HUES64 (cell line): Measurements from ENCODE around the gene SCN5A.

ENCODE experiments used
- H3K27ac ChIP-seq: 2 replicates; pipeline ENCODE4 v1.7.0; 2013; ENCODE audit warnings: low read depth, low read length, inconsistent platforms
- H3K27me3 ChIP-seq: 2 replicates; pipeline ENCODE4 v1.6.1; 2013; ENCODE audit warnings: mild to moderate bottlenecking, low read length; ENCODE audit not compliant: insufficient read depth
- H3K36me3 ChIP-seq: 2 replicates; pipeline ENCODE4 v1.6.1; 2013; ENCODE audit warnings: mild to moderate bottlenecking, low read length; ENCODE audit not compliant: insufficient read depth
- H3K4me1 ChIP-seq: 2 replicates; pipeline ENCODE4 v1.6.1; 2013; ENCODE audit warnings: mild to moderate bottlenecking, low read length, moderate library complexity; ENCODE audit not compliant: insufficient read depth
- H3K4me3 ChIP-seq: 2 replicates; pipeline ENCODE4 v1.5.1; 2013; ENCODE audit warnings: mild to moderate bottlenecking, low read length, moderate library complexity
- H3K9ac ChIP-seq: 2 replicates; pipeline ENCODE4 v1.6.1; 2013; ENCODE audit warnings: mild to moderate bottlenecking, low read depth, low read length
- H3K9me3 ChIP-seq: 2 replicates; pipeline ENCODE4 v1.6.1; 2013; ENCODE audit warnings: low read depth, low read length; ENCODE audit not compliant: insufficient read depth
- WGBS: fragments of 150-250, 120-280 bp; methylation state at CpG from one replicate; pipeline ENCODE4 v1.1.7; 2013; ENCODE audit warnings: missing lambda C conversion rate; 5-methylcytosine and 5-hydroxymethylcytosine counted together

Gene SCN5A

GRCh38 chr3:38528457-38528856, 121.0 kb downstream of the SCN5A start:
- peaks cover 21% of the 10 kb centered on the region for H3K36me3 ChIP-seq
- no peak overlapping the region for H3K4me3 ChIP-seq
- H3K9me3 ChIP-seq: no peaks in the 10 kb centered on the region
- WGBS: 85% methylated on average over 1 of the region's 1 CpG
- peaks cover 6% of the 10 kb centered on the region; the same call in 1 of the 2 replicates for H3K4me1 ChIP-seq
- no peak overlapping the region for H3K9ac ChIP-seq
- H3K27me3 ChIP-seq: no peaks in the 10 kb centered on the region
- no peak overlapping the region for H3K27ac ChIP-seq

GRCh38 chr3:38526792-38527191, 122.7 kb downstream of the SCN5A start:
- Histone ChIP-seq H3K27me3 (no peaks in the 10 kb centered on the region), H3K9me3 (no peaks in the 10 kb centered on the region), H3K4me1 (peaks cover under 1% of the 10 kb centered on the region; the same call in 1 of the 2 replicates), H3K9ac (no peak overlapping the region), H3K36me3 (peaks cover 26% of the 10 kb centered on the region), H3K4me3 (no peak overlapping the region), H3K27ac (no peak overlapping the region)
- 96% methylated on average over 14 of the region's 14 CpGs for WGBS

GRCh38 chr3:38524141-38524739, 125.2 kb downstream of the SCN5A start:
- H3K36me3 ChIP-seq: peaks cover 26% of the 10 kb centered on the region
- no peak overlapping the region for H3K9ac ChIP-seq
- no peaks in the 10 kb centered on the region for H3K27me3 ChIP-seq
- peaks cover 21% of the 10 kb centered on the region; the same call in 1 of the 2 replicates for H3K4me1 ChIP-seq
- no peak overlapping the region for H3K4me3 ChIP-seq
- no peaks in the 10 kb centered on the region for H3K9me3 ChIP-seq
- 97% methylated on average over 5 of the region's 5 CpGs for WGBS
- H3K27ac ChIP-seq: no peak overlapping the region

- Histone ChIP-seq H3K9ac (no peak overlapping the region), H3K4me1 (peaks cover 26% of the 10 kb centered on the region; the same call in 1 of the 2 replicates), H3K27me3 (no peaks in the 10 kb centered on the region), H3K36me3 (peaks cover 31% of the 10 kb centered on the region), H3K9me3 (no peaks in the 10 kb centered on the region), H3K27ac (no peak overlapping the region), H3K4me3 (no peak overlapping the region)
- WGBS: 92% methylated on average over 6 of the region's 6 CpGs
These were observed 127.5 kb downstream of the SCN5A start for GRCh38 chr3:38522002-38522401.

GRCh38 chr3:38521391-38521987, 128.0 kb downstream of the SCN5A start:
- whole genome bisulfite sequencing: 17% methylated on average over 5 of the region's 5 CpGs
- no peak overlapping the region for H3K9ac ChIP-seq
- no peaks in the 10 kb centered on the region for H3K27me3 ChIP-seq
- H3K9me3 ChIP-seq: no peaks in the 10 kb centered on the region
- peaks cover 31% of the 10 kb centered on the region for H3K36me3 ChIP-seq
- no peak overlapping the region for H3K27ac ChIP-seq
- H3K4me1 ChIP-seq: peaks cover 26% of the 10 kb centered on the region; the same call in 1 of the 2 replicates
- no peak overlapping the region for H3K4me3 ChIP-seq

- no peak overlapping the region for H3K9ac ChIP-seq
- H3K27me3 ChIP-seq: no peaks in the 10 kb centered on the region
- peaks cover 19% of the 10 kb centered on the region for H3K36me3 ChIP-seq
- H3K9me3 ChIP-seq: no peaks in the 10 kb centered on the region
- no peak overlapping the region for H3K27ac ChIP-seq
- WGBS: 43% methylated on average over 4 of the region's 5 CpGs
- H3K4me1 ChIP-seq: peaks cover 26% of the 10 kb centered on the region; the same call in 1 of the 2 replicates
- H3K4me3 ChIP-seq: no peak overlapping the region
These were observed 129.8 kb downstream of the SCN5A start for GRCh38 chr3:38519651-38520050.

- Histone ChIP-seq H3K27me3 (no peaks in the 10 kb centered on the region), H3K4me1 (peaks cover 26% of the 10 kb centered on the region; the same call in 1 of the 2 replicates), H3K9ac (no peak overlapping the region), H3K9me3 (no peaks in the 10 kb centered on the region), H3K27ac (no peak overlapping the region), H3K4me3 (no peak overlapping the region), H3K36me3 (peaks cover 17% of the 10 kb centered on the region)
- 88% methylated on average over 1 of the region's 1 CpG for WGBS
These were observed 130.5 kb downstream of the SCN5A start for GRCh38 chr3:38519000-38519399.

- no peak overlapping the region for H3K4me3 ChIP-seq
- no peak overlapping the region for H3K27ac ChIP-seq
- no peaks in the 10 kb centered on the region for H3K27me3 ChIP-seq
- peaks cover 26% of the 10 kb centered on the region for H3K36me3 ChIP-seq
- 50% methylated on average over 1 of the region's 1 CpG for WGBS
- no peak overlapping the region for H3K9ac ChIP-seq
- no peaks in the 10 kb centered on the region for H3K9me3 ChIP-seq
- peaks cover 26% of the 10 kb centered on the region; the same call in 1 of the 2 replicates for H3K4me1 ChIP-seq
These were observed 132.8 kb downstream of the SCN5A start for GRCh38 chr3:38516669-38517068.

GRCh38 chr3:38515367-38515766, 134.1 kb downstream of the SCN5A start:
- H3K27me3 ChIP-seq: no peaks in the 10 kb centered on the region
- H3K4me3 ChIP-seq: no peak overlapping the region
- H3K9me3 ChIP-seq: no peaks in the 10 kb centered on the region
- H3K27ac ChIP-seq: no peak overlapping the region
- H3K9ac ChIP-seq: no peak overlapping the region
- H3K36me3 ChIP-seq: peaks cover 36% of the 10 kb centered on the region
- H3K4me1 ChIP-seq: peaks cover 17% of the 10 kb centered on the region; the same call in 1 of the 2 replicates
- 97% methylated on average over 7 of the region's 7 CpGs for WGBS

GRCh38 chr3:38511546-38511945, 137.9 kb downstream of the SCN5A start:
- H3K27ac ChIP-seq: no peak overlapping the region
- no peaks in the 10 kb centered on the region for H3K9me3 ChIP-seq

GRCh38 chr3:38510631-38511030, 138.9 kb downstream of the SCN5A start:
- Histone ChIP-seq H3K27me3 (no peaks in the 10 kb centered on the region), H3K9me3 (no peaks in the 10 kb centered on the region), H3K27ac (no peak overlapping the region), H3K9ac (no peak overlapping the region), H3K4me1 (no peaks in the 10 kb centered on the region), H3K4me3 (no peak overlapping the region), H3K36me3 (peaks cover 73% of the 10 kb centered on the region)

More at GRCh38 chr3:38511546-38511945, 137.9 kb downstream of the SCN5A start:
- H3K9ac ChIP-seq: no peak overlapping the region
- H3K36me3 ChIP-seq: peaks cover 66% of the 10 kb centered on the region
- 95% methylated on average over 3 of the region's 3 CpGs for WGBS
- no peaks in the 10 kb centered on the region for H3K27me3 ChIP-seq
- no peaks in the 10 kb centered on the region for H3K4me1 ChIP-seq
- no peak overlapping the region for H3K4me3 ChIP-seq
